Myocyte (in vitro differentiated cells): Measurements from ENCODE around the gene ESPNL. TPM values are rescaled to one million over a fixed set of nuclear protein-coding genes. Genes with fewer than 3 reads are reported as not detected.

Experiments used
- DNase-seq: peaks from one replicate; pipeline ENCODE4 v3.0.0-alpha.2; 2012; ENCODE audit warnings: low read depth
- total RNA-seq: library from RNA; depleted of rRNA; stranded (reverse); fragments of >200 nt; gene quantifications from 2 replicates; pipeline ENCODE4 v1.2.3, GENCODE V29; 2014

ESPNL gene
- total RNA-seq, 1 donor from 2014 or later, result 7.4 TPM

- DNase-seq, result peak; percentile 80
Observed at GRCh38 chr2:238127165-238128060, 27.3 kb downstream of the ESPNL start.

DNA sequence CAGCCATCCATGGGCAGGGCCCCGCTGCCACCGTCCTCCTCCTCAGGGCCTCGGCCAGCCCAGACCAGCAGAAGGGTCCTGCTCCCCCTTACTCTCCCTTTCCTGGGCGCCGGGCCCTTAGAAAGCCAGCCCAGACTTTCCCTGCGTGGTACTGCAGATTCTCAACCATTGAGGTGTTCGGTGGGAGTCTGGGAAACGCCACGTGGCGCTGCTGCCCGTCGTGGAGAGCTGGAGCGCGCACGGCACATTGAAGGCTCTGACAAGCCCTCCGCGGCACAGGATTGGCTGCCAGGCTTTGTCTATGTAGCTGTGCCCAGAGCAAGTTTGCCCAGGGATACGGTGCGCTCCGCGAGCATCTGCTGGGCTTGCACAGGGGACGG is 27.9 kb downstream of the ESPNL start:
- DNase-seq, result no peak

DNA sequence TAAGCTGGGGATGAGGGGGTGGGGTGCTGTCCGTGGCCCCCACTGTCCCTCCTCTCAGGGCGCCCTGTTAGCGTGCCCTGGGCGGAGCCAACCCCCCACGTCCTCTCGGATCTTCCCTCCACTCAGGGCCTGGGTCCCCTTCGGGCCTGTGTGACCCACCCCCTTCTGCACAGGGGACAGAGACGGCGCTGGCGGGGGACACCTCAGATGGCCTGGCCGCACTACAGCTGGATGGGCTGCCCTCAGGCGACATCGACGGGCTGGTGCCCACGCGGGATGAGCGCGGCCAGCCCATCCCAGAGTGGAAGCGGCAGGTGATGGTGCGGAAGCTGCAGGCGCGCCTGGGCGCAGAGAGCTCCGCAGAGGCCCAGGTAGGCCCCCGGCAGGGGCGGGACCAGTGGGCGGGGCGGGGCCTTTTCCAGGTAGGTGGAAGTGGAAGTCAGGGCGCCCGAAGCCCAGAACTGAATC is 28.4 kb downstream of the ESPNL start:
- DNase-seq, result no peak

DNA sequence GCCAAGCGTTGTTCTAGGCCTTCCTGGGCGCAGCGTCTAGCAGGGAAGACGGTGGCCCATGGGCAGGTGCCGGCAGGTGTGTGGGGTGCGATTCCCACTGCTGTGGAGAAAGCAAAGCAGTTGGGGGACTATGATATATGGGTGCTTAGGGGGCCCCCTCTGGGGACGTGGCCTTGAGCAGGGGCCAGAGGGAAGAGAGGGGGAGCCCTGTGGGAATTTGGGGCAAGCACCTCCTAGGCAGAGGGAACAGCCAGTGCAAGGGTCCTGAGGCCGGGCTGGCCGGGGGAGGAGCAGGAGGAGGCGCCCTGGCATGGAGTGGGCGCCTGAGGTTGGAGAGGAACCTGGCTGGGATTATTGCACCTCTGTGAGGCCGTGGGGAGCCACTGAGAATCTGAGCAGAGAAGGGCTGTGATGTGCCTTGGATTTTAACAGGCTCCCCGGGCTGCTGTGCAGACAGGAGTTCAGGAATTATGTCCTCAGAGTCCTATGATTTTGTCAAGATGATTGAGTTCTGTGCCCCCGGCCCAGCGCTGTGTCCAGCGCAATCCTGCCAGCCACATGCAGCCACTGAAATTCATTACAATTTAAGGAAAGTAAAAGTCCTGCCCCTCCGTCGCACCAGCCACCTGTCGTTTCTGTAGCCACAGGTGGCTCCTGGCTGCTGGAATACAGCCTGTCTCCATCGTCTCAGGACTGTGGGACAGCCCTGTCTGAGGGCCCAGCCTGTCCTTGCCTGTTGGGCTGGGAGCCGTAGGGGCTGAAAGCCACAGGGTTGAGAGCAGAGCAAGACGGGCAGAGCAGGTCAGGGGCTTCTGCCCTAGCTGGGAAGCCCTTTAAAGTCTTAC is 29.2 kb downstream of the ESPNL start:
- DNase-seq, result no peak

DNA sequence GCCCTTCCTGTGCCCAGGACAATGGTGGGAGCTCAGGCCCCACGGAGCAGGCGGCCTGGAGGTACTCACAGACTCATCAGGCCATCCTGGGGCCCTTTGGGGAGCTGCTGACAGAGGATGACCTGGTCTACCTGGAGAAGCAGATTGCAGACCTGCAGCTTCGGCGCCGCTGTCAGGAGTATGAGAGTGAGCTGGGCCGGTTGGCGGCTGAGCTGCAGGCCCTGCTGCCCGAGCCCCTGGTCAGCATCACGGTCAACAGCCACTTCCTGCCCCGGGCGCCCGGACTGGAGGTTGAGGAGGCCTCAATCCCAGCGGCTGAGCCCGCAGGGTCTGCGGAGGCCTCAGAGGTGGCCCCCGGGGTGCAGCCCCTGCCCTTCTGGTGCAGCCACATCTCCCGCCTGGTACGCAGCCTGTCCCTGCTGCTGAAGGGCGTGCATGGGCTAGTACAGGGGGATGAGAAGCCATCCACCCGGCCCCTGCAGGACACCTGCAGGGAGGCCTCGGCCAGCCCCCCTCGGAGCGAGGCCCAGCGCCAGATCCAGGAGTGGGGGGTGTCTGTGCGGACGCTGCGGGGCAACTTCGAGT is 30.1 kb downstream of the ESPNL start:
- no peak for DNase-seq

DNA sequence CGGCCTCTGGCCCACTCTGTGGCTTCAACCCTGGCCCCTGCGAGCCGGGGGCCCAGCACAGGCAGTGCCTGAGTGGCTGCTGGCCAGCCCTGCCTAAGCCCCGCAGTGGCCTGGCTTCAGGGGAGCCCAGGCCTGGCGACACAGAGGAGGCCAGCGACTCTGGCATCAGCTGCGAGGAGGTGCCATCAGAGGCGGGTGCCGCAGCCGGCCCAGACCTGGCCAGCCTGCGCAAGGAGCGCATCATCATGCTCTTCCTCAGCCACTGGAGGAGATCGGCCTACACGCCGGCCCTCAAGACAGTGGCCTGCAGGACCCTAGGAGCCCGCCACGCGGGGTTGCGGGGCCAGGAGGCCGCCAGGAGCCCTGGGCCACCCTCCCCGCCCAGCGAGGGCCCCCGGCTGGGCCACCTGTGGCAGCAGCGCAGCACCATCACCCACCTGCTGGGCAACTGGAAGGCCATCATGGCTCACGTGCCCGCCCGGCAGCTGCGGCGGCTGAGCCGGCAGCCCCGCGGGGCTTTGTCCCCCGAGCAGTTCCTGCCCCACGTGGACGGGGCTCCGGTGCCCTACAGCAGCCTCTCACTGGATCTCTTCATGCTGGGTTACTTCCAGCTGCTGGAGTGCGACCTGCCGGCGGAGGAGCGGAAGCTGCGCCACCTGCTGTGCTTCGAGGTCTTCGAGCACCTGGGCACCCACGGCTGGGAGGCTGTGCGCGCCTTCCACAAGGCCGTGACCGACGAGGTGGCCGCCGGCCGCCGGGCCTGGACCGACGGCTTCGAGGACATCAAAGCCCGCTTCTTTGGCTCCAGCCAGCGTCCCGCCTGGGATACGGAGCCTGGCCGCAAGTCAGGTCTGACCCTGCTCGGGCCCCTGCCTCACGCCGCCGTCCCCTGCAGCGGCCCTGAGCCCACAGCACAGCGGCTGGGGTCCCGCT is 30.8 kb downstream of the ESPNL start:
- no peak for DNase-seq

GRCh38 chr2:238131761-238132462 is 31.8 kb downstream of the ESPNL start:
- no peak for DNase-seq

DNA sequence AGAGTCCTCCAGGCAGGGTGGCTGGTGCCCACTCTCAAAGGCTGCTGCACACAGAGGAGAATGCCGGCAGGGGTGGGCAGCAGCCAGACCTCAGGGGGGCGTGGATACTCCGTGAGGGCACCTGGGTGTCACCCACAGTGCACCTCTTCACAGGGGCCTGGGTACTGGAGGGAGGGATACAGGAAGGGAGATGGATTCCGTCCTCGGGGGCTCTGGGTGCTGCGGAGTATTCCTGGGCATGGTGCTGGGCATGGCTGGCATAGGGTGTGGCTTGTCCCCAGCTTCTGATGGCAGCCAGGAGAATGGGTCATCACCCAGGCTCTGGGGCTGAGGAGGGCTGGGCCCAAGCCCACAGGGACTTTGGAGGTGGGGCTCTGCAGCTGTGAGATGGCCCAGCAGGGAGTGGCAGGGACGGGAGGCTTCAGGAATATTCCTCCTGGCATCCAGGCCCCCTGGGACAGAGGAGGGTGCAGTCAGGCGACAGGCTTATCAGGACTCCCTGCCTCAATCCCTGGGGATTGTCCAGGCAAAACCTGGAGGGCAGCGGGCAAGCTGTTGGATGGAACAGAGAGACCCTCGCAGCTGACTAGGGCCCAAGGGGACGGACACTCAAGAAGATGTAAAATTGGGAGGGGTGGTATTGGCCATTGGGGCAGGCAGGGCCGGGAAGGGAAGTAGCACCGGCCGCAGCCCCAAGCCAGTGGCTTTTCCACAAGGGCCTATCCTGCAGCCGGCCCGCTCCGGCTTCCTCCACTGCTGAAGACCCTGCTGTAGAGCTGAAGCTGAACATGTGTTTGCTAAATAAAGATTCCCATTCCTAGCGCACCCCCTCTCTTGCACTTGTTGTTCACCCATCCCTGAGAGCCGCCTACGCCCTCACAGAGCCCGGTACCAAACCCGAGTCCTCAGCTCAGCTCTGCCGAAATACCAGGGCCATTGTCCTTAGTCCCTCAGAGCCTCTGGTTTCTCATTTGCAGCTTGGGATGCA is 32.6 kb downstream of the ESPNL start:
- DNase-seq, result peak; percentile 60

DNA sequence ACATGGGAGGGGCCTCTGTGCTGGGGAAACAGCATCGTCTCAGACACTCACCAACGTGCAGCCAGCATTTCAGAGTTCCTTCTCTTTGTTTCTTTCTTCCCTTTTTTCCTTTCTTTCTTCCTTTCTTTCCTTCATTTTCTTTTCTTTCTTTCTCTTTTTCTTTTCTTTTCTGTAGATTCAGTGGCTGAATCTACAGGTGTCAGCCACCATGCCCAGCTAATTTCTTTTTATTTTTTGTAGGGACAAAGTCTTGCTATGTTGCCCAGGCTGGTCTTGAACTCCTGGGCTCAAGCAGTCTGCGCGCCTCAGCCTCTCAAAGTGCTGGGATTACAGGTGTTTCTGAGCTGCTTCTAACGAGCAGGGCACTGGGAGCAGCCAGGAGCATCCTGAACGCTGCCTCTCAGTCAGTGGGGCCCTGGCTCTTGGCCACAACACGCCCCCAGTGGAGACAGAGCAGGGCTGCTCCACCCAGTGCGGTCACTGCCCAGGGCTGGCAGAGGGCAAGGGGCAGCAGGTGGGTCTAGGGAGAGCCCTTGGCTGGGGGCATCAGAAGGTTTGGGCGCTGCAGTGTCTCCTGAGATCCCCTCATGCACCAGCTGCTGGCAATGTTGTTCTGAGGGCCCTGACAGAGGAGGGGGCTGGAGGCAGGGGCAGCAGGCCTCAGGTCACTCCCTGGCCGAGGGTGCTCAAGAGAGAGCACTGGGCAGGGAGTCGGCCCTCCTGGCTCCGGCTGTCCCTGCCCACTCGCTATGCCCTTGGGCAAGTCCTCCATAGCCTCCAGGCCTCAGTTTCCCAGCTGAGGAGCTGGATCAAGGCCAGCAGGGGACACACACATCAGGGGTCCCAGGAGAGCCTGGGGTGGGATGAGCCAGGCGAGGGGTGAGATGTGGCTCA is 33.6 kb downstream of the ESPNL start:
- no peak for DNase-seq

- DNase-seq, result no peak
Observed at GRCh38 chr2:238134393-238134785, 34.2 kb downstream of the ESPNL start.

GRCh38 chr2:238135601-238136150 is 35.5 kb downstream of the ESPNL start:
- DNase-seq, result no peak

GRCh38 chr2:238136820-238137537 is 36.8 kb downstream of the ESPNL start:
- no peak for DNase-seq

GRCh38 chr2:238137885-238138284 is 37.7 kb downstream of the ESPNL start:
- DNase-seq, result no peak

GRCh38 chr2:238138331-238139195 is 38.4 kb downstream of the ESPNL start, which contains the start of gene KLHL30:
TSS of gene KLHL30 (plus strand) at chr2:238138668. CDS start at chr2:238140755, 2,087 bp downstream.
- DNase-seq, result peak; percentile 92

- DNase-seq, result peak; percentile 81
Observed at GRCh38 chr2:238139196-238140039, 39.3 kb downstream of the ESPNL start.
